22Rv1 (cell line): ENCODE measurements around the gene RHBDF2.

Source experiments
- CTCF ChIP-seq: fragments of 450-650 bp; IDR thresholded peaks from 2 replicates; pipeline ENCODE4 v1.5.1; 2017; ENCODE audit warnings: mild to moderate bottlenecking
- ZFX ChIP-seq: fragments of 450-650 bp; IDR thresholded peaks from 2 replicates; pipeline ENCODE4 v1.6.1; 2017; ENCODE audit warnings: antibody characterized with exemption, borderline replicate concordance

- TF ChIP-seq CTCF (no peak), ZFX (no peak)
These were observed 26.3 kb downstream of the RHBDF2 start for GRCh38 chr17:76474894-76475293.
